Raji (cell line): Measurements from ENCODE around the gene PDE2A.

Experiments used
- POLR2A ChIP-seq: IDR thresholded peaks from 2 replicates; pipeline ENCODE4 v1.6.1; 2011; ENCODE audit warnings: low read depth, low read length, control low read depth; ENCODE audit not compliant: insufficient read depth

PDE2A gene

DNA sequence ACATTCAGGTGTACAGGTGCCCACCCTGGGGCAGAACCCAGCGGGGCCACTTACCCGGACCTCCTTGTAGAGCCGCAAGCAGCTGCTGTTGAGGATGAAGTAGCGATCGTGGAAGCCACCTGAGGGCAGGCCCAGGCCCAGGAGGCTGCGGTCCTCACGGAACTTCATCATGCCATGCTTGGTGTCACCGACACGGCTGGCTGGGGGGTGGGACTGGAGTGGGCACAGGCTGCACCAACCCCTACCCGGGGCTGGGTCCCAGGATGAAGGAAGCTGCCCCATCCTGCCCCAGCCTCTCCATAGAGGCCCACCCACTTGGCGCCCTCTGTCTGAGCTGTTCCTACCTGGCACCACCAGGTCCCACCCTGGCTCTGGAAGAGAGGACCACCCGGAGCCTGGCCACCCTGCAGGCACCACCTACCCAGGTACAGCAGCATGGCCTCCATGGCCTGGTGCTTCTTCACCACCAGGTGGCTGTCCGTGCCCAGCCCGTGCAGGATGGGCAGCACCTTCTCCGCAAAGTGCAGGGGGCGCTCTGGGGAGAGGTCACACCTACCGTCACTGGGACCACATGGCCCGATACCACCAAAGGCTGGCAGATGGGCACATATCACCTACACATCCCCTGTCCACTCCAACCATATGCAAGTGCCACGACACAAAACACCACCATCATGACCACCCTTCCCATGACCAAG lies 19.2 kb upstream of the PDE2A start:
- TF ChIP-seq POLR2A, result no peak

DNA sequence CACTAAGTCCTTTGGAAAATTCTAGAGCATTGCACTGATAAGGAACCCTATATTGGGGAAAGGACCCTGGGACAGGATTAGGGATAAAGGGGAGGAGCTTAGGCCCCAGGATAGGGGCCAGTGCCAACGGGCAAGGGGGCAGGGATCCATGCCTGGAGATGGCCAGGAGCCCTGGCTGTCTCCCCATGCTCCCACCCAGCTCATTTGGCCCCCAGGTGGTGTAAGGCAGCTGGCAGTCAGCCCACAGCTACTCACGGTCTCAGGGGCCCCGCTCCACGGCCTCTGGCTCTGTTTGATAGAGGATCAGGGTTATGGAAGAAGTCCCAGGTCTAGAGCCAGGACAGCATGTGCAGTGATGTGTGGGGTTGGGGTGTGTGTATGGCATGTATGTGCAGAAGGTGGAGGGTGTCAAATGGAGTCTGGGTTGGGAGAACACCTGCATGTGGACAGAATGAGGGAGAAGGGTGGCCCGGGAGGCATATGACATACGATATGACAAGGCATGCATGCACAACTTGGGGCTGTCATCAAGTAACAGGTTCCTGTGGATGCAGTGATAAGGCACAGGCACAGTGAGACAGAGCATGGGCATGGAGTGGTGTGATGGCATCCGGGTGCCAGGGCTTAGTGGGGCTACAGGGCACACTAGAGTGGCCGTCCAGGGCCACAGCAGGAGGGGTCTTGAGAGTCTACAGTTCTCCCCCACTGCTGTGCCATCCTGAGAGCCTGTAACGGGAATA lies 18.4 kb upstream of the PDE2A start:
- no peak for TF ChIP-seq POLR2A

DNA sequence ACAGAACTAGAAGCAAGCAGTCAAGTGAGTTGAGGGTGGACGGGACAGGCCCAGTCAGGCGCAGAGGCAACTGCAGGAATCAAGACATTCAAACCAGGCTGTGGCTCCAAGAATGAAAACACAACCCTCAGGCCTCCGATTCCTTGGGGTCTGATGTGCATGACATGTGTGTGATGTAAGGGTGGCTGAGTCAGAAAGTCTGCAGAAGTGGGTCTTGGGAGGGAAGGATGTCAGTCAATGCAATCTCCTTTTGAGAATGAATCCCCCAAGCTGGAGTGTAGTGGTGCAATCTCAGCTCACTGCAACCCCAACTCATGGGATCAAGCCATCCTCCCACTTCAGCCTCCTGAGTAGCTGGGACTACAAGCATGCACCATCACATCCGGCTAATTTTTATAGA lies 15.9 kb upstream of the PDE2A start:
- TF ChIP-seq POLR2A, result no peak

DNA sequence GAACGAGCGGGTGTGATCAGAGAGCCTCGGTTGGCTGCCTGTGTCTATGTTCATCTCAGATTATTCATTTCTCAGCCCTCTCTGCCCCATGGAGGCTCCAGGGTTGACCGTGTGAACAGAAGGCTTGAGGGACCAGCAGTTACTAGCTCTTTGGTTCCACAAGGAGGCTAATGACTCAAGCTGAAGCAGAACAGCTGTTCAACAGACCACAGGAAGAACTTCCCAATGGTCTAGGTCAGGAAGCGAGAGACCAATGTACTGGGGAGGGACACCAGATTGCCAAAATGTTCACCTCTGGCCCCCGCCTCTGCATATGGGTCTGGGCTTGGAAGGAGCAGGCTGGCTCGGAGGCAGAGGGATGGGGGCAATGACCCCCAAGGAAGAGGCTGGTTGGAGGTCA lies 14.7 kb upstream of the PDE2A start:
- no peak for TF ChIP-seq POLR2A

DNA sequence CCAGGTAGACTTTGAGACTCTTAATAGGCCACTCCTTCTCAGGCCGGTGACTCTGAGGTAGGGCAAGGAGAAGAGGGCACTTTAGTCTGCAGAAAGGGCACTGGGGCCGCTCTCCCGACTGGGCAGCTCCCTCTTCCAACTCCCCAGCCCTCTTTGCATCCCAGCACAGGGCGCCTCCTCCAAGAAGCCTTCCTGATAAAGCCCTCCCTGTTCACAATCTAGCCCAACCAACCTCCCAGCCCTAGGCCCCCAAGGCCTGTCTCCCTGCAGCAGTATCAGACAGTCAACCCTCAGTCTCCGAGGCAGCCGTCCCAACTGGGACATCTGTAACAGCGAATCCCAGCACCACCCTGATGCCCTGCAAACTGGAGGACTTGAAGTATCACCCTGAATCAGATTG lies 14.3 kb upstream of the PDE2A start:
- no peak for TF ChIP-seq POLR2A

GRCh38 chr11:72687326-72687725 lies 13.1 kb upstream of the PDE2A start:
- no peak for TF ChIP-seq POLR2A

GRCh38 chr11:72686639-72687220 lies 12.5 kb upstream of the PDE2A start:
- TF ChIP-seq POLR2A, result no peak

- TF ChIP-seq POLR2A, result no peak
Observed at GRCh38 chr11:72685560-72686480, 11.6 kb upstream of the PDE2A start.

DNA sequence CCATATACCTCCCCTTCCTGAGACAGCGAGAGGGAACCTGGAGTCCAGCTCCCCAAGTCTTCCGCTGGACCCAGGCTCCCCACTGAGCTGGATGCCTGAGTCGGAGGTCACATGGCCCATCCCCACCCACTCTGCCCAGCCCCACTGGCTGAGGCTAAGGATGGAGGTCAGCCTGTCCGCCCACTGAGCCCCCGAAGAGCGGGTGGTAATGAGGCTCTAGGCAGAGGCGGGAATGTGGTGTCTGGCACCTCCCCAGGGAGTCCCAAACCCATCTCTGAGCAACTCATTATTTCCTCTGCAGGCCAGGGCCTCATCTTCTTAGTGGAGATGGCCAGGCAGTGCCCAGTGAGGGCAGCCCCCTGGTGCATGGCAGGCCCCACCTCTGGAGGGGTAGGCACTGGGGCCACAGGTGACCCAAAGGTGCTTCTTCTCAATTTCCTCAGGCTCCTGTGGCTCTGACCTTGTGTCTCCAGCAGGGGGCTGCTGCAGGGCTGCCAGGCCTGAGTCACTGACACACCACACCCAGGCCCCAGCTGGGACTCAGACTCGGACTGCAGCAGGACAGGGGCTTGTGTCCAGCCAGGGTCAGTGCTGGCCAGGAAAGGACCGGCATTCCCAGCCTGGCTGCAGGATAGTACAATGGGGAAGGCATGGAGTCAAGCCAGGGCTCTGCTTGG lies 10.2 kb upstream of the PDE2A start:
- TF ChIP-seq POLR2A, result no peak

DNA sequence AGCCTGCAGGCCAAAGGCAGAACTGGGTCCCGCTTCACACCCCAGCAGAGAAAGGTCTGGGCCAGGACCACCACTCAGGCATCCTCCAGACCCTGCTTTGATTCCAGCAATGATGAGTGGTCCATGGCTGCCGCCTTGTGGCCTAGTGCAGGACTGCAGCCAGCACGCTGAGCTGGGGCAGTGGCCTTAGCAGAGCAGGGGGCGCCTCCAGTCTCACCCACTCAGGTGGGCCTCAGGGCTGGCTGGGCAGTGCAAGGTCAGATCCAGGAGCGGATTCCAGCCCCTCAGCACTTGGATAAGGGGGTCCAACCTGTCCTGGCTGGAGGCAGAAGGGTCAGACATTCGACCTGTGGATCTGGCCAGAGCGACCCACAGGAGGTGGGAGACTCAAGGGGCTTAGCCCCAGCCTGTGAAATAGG lies 9.6 kb upstream of the PDE2A start:
- TF ChIP-seq POLR2A, result no peak

GRCh38 chr11:72682858-72683243 lies 8.6 kb upstream of the PDE2A start:
- no peak for TF ChIP-seq POLR2A

DNA sequence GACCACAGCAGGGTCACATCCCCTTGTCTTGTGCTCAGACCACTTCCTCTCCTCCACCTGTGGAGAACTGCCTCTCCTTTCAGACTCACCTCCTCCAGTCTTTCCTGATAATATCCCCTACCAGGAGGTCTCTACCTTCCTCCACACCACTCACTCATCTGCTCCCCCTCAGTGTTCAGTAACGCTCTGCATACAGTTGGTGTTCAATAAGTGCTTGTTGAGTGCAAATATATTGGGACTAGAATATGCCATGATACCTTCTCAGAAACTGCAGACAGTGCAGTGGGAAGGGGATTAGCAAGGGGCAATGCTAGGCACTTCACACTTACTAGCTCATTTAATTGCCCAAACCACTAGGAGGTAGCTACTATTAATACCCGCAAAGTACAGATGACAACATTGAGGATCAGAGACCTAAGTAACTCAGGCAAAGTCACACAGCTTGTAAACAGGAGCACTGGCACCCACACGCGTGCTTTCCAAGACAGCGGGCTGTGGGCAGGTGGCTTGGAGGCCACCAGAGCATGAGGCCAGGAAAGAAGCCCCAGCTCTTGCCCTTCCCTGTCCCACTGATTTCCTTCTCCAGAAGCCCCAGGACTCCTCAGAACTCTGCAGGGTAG lies 8.1 kb upstream of the PDE2A start:
- TF ChIP-seq POLR2A, result no peak

GRCh38 chr11:72681226-72682153 lies 7.3 kb upstream of the PDE2A start:
- no peak for TF ChIP-seq POLR2A
